M059J (cell line): ENCODE results near the gene RABGAP1. TPM values are rescaled to one million over a fixed set of nuclear protein-coding genes. Genes with fewer than 3 reads are reported as not detected.
"Not testable (repeated sequence)": the region's sequence is repeated elsewhere in the genome, so short reads cannot be mapped to it uniquely, and the experiment has no call there.

ENCODE experiments used
- DNase-seq: peaks from one replicate; pipeline ENCODE4 v3.0.0-alpha.2; 2012; ENCODE audit warnings: low read depth
- total RNA-seq: library from RNA; depleted of rRNA; stranded (reverse); fragments of >200 nt; shearing (Covaris generic); gene quantifications from 2 replicates; pipeline ENCODE4 v1.2.3, GENCODE V29; 2014; rRNA removed

Gene RABGAP1
- 22.8 and 32.4 TPM in 2 replicates for total RNA-seq

DNA sequence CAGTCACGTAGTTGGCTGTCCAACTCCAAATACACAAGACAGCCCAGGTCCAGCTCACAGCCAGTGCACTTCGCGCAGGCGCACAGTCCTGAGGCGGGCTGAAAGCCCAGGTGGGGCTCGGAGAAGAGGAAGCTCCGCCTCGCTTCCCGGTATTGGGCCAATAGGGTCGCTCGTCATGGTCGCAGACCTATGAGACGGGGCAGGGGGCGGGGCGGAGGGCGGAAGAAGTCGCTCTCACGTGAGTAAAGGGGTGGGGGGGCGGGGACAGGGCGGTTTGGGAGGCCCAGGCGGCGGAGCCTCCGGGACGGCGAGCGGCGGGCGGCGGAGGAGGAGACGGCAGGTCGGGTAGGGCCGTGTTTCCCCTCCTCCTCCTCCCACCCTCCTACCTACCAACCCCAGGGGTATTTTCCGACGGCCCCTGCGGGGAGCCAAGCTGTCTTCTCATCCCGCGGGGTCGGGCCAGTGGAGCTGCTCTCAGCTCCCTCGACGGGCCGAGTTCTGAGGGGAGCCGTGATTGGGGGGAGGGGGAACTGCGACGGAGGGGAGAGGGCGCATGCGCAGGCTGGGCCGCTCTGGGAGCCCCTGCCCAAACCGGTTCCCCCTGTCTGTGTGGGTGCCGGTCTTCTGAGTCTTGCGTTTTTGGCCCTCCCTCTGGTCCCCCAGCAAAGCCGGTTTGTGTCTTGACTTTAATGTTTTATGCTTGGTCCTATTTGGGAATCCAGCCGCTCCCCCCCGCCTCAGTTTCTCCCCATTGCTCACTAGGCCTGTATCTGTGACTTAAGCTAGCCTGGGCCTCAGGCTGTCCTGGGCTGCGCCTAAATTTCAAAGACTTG is at the start of gene RABGAP1:
Gene RABGAP1 (plus strand): TSS at position 272 of the 833 bp plus-strand sequence. CDS start 16,040 bp downstream, outside the sequence.
- DNase-seq: peak; percentile 99

DNA sequence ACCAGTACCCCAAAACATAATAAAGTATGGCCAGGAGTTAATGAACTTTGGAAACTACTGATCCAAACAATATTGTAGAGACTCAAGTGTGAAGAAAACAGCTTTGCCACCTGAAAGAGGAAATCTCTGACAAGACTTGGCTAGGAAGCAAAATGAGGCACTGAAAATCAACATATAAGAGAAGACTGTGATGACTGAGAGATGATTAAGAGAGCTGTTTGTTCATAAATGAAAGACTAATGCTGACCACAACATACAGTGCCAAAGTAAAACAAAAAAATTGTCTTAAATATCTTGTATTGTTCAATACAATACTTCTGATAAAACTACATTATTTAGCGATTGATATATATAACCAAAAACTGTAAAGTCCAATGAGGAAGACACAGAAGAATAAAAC is 42.9 kb upstream of the RABGAP1 start:
- peak; percentile 25 for DNase-seq

DNA sequence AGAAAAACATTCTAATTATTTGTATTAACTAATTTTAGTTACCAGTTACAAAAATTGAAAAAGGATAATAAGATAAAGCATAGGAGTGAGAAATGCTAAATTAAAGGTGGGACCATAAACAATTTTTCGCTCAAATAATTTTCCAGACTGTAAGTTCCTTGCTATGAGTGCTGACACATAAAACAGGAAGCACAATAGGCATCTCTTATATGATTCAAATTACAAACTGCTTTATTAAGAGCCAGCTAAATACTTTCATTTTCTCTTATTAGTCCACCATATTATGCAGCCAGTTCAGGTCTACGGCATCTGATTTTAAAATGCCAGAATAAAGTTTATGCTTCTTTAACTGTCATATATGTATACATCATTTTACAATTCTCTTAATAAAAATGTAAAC is 40.0 kb upstream of the RABGAP1 start:
- peak; percentile 31 for DNase-seq

DNA sequence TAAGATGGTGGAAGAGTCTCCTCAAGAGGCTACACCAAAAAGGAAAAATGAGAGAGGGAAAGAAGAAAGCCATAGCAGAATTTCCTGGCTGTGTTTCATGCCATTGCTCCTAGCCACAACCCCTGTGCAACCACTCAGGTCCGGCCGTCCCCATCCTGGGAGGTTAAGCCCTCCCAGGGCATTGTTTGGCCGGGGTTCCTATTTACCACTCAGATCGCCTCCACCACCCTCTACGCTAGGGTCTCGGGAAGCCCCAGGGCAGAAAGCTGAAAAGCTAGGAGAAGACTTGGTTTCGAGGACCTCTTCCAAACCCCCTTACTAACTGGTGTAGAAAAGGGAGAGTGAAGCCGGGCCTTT is 36.4 kb upstream of the RABGAP1 start:
- DNase-seq: peak; percentile 72

DNA sequence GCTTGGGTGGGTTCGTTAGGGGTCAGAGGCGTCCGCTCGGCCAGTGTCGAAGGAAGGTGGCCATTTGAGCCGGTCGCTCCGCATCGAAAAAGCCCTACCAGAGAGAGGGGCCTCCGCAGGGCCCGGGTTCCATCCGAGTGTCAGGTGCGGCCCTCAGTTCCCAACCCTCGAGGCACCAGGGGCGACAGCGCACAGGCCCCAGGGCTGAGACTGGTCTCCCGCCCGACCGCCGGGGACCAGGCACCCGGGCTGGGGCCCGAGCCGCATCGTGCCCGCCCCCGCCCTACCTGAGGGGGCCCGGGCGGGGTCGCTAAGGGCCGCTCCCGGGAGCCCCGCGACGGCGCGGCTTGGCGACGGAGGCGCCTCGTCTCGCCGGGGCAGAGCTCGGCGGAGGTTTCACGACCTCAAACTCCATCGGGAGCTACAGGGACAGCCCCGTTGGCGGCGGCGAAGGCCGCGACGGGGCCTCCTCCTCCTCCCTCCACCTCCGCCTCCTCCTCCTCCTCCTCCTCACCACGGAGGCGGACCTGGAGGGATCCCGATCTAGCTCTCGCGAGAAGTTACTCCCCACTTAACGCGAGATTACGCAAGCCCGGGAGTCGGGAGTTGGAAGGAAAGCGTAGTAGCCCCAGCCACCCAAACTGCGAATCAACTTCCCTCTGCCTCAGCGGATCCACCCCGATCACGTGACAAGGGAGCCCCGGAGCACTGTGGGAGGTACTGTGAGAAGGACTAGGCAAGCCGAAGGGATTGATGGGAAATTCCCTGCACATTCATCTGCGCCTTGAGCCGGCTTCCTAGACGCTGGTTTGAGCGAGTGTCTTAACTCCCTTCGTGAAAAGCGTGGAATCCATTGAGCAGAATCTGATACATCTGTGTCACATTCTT is 35.8 kb upstream of the RABGAP1 start, which contains the start of gene RC3H2:
Gene RC3H2 (minus strand): TSS at position 537 of the 888 bp plus-strand sequence. CDS start 7,850 bp downstream, outside the sequence.
- DNase-seq: peak; percentile 100

DNA sequence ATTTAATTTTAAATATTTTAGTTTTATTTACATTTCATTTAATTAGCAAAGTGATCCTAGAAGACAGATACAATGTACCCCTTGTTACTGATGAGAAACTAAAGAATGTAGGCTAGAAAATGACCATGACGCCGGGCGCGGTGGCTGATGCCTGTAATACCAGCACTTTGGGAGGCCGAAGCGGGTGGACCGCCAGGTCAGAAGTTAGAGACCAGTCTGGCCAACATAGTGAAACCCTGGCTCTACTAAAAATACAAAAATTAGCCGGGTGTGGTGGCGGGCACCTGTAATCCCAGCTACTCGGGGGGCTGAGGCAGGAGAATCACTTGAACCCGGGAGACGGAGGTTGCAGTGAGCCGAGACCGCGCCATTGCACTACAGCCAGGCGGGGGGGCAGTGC is 34.7 kb upstream of the RABGAP1 start:
- DNase-seq: not testable (repeated sequence)

DNA sequence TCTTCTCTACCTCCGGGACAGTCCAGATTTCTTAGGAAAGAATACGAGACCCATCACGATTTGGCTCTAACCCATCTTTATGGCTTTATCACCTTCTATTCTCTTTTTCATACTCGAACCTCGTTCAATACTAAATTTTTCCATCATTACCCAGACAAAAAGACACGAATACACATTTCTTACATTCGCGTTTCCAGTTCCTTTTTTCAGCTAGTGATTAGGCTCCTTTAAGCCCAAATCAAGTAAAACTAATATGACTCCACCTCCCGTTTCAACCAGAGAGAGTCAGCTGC is 28.2 kb upstream of the RABGAP1 start:
- no peak for DNase-seq

DNA sequence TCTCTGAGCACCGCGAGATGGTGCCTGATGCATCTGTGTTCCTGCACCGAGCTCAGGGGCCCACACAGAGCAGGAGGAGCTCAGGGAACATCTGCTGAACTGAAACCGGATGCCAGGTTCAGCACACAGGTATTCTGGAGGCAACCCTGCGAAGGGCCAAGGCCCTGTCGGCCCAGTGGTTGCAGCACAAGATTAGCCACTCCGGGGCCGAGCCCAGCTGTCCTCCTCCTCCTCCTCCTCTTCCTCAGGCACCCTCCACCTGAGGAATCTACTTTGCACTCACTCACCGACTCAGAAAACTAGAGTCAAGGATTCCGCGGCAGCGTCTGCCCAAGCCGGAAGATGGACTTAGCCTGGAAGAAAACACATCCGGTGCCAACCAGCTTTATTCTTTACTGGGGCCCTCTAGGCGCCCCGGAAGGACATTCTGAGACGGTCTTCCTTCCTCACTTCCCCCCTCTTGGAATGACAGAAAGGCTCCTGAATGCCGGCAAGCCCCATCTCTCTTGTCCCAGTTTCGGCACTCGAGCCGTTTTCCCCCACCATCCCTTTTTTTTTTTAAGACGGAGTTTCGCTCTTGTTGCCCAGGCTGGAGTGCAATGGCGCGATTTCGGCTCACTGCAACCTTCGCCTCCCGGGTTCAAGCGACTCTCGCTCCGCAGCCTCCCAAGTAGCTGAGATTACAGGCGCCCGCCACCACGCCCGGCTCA is 27.7 kb upstream of the RABGAP1 start, which contains the start of gene ZBTB6:
Gene ZBTB6 (minus strand): TSS at position 360 of the 710 bp plus-strand sequence. CDS start 1,251 bp downstream, outside the sequence.
- DNase-seq: peak; percentile 92

DNA sequence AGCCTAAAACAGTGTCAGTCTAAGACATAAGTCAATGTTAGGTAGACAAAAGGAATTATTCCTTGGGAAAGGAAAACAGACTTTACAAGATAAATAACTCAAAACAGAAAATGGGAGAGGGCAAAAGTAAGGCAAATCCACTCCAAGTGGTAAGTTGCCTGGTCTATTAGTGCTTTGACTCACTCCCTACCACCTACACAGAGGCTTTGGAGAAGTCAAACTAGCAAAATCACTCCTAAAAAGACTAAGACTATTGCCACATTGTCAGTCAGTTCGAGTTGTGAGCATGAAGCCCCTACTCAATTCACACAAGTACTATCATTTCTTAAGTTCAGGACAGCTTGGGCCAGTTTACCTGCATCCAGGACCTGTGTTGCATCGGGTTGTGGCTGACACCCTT is 22.5 kb upstream of the RABGAP1 start:
- DNase-seq: no peak

DNA sequence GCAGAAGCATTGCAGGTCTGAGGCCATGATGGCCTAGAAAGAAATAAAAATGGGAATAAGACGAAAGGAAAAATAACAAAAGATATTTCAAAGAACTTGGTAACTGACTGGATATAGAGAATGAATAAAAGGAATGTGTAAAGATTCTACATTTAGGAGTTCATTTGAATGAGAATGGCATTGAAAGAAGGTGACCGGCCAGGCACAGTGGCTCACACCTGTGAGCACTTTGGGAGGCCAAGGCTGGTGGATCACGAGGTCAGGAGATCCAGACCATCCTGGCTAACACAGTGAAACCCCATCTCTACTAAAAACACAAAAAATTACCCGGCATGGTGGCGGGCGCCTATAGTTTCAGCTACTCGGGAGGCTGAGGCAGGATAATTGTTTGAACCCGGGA is 18.1 kb upstream of the RABGAP1 start:
- DNase-seq: no peak

DNA sequence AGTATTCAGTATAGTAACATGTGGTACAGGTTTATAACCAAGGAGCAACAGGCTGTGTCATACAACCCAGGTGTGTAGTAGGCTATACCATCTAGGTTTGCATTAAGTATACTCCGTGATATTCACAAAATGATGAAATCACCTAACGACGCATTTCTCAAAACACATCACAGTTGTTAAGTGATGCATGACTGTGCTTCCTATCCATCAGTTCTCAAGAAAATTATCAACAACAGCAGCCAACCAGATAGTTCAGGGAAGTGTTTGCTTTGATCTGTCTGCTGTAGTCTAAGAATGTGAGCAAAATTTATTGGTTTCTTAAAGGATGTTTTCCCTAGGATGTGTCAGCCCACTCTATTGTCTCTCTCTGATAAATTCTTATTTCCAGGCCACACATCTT is 16.9 kb upstream of the RABGAP1 start:
- DNase-seq: no peak

DNA sequence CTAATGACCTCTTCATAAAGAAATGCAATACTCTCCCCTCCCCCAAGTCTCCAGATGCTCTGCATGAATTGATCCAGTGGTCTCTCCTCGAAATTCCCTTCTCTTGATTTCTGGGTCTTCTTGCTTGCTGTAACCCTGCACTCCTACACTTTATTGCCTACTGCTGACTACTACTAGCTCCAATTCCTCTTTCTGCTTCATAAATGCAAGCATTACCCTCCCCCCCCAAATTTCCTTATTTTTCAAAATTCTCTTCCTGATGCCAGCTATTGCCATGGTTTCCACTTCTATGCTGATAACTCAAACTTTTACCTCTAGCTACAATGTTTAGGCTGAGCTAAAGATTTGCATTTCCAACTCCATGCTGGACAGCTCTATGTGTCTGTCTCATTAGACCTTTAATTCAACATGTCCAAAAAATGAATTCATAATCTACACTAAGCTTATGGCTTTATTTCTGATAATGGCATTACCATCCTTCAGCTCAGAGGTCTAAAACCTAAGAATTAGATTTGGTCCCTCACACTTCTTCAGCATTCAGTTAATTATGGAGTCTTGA is 10.9 kb upstream of the RABGAP1 start:
- DNase-seq: no peak

DNA sequence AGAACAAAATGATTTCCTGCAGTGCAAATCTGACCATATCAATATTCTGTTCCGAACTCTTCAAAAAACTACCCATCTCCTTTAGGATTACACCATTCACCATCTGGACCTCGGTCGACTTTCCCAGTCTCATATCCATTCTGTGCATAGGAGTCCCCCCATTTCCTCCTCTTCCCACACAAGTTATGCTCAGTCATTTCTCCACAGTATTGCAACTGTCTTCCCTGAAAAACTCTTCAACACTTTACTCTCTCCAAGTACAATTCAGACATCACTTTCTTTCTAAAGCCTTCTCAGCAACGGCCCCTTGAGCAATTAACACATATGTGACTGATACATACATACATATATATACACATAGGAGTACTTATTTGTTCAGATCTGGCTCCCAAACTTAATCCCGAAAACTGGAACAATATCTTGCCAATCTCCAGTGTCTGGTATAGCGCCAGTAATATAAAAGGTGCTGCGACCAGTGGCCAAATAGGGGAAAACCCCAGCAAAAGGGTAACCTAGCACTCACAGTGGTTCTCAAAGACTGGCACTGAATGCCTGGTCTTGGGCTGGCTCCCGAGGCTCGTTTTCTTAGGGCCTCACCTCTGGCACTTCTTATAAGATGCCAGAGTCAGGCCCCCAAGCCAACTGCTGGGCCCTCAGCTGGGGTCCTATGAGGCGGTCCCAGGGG is 10.1 kb upstream of the RABGAP1 start:
- no peak for DNase-seq

DNA sequence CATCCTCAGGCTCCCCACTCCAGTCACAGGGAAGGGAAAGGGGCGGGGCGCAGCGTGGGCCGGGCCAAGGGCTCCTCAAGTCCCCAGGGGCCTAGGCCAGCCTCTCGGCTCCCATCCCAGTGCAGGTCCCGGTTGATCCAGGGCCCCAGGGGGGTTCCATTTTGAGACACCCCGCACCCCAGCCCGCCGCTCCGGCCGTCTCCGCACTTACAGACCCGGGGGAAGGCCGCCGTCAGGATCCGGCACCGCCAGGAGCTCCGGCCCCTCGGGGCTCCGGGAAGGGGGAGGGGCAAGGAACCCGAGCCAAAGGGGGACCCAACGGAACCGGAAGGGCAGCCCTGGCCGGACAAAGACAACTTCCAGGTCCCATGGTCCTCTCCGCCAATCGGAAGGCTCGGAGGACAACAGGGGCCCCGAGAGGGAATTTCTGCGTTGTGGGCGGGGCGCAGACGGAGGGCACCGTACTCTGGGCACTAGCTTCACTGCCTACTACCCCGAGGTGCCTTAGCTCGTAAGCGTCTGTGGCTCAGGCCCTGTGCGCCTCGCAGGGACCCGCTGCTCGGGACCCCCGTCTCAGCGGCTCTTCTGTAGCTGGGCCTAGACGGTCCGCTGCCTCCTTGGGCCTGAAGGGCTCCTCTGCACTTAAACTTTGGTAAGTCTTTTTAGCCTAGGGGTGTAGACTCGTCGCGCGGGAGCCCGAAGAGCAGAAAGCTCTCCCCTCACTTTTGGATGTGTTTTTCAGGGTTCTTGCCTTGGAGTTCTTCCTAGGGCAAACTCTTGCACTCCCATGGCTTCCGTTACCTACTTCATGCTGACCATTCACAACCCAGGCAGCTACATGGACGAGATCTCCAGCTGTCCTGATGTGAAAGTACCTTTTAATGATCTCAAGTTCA is 9.3 kb upstream of the RABGAP1 start, which contains the start of gene ZBTB26:
Gene ZBTB26 (minus strand): TSS at position 287 of the 896 bp plus-strand sequence. CDS start 11,578 bp downstream, outside the sequence.
- peak; percentile 98 for DNase-seq

DNA sequence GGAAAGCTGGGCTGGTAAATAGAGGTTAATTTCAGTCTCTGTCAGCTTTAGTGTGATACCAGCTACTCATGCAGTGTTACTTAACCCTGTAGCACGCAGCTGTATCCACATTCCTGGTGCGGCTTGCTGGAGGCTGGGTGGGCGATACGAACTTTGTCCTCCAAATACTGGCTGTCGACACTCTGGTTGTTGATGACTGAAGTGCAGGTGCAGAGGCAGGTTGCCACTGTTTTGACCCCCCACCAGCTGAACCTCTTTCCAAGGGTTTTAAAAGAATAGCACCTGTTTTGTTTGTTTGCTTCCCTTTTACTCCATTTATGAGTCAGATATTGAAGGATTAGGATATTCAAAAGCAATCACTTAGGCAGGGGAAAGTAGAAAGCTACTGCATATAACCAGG is 4.4 kb upstream of the RABGAP1 start:
- DNase-seq: no peak

DNA sequence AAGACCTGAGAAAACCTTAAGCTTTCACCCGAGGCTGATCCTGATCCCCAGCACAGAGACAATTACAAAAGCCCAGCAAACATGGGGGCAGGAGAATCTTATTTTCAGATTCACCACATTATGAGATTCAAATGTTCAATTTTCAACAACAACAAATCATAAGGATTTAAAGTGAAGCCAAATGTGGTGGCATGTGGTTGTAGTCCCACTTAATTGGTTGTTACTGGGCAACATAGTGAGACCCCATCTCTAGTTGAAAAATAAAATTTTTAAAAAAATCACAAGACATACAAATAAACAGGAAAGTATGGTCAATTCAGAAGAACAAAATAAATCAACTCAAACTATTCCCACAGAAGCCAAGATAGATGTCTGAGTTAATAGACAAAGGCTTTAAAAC is 3.9 kb upstream of the RABGAP1 start:
- no peak for DNase-seq

DNA sequence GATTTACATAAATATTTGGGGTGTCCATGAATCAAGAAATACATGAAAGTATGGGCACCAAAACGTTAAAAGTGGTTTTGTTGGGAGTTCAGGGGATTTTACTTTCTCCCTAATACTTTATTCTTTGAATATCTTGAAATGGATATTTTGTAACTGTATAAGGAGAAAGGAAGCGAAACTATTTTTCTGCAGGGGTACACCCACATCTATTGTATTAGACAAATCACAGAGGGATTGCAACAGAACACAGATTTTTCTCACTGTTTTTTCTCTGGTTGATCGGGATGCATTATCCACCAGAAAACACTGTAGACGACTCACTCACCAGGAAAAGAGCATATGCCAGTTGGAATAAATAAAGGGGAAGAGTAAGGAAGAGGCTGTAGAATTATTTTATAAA is 1.2 kb upstream of the RABGAP1 start:
- DNase-seq: no peak

DNA sequence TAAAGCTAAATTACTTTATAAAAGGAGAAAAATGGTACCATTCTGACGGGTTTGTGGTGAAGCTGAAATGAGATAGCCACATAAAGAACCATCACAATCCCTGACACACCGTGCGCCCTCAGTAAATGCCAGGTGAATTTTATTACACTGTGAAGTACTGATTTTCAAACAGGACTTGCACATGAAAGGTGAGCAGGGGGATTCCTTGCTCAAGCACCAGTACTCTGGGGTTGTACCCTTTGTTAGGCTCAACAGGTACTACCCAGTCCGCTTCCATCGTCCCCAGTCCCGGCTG is 419 bp upstream of the RABGAP1 start:
- no peak for DNase-seq

DNA sequence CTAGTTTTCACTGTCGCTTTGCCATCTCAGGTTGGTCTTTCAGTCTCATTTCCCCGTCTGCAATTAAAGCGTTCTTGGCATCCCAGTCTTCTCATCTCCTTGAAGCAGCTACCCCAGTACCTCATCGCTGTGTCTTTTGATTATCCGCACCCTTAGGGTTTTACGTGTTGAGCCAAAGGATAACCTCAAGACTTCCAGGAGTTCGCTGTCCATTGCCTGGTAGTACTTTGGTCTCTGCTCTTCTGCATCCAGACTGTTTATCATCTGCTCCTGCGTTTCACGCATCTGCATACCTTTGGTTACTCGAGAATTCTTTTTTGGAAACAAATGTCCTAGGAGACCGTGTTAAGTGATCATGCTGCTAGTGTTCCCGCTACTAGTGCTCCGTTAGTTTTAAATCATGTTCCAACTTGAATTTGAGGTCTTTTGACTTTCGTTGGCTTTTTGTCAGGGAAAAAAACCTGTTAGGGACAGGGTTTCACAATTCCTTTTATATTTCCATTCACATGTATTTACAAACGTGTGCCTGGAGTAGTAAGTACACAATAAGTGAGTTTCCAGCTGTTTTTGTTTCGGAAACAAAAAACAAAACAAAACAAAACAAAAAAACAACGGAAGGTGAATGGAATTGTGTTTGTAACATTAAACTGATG is 888 bp downstream of the RABGAP1 start:
- DNase-seq: peak; percentile 66
